ENCODE measurements around the gene CYFIP1.

CYFIP1 gene

GRCh38 chr15:22933641-22934061 is 46.5 kb downstream of the CYFIP1 start:
- no peaks in the 10 kb centered on the region for H3F3A ChIP-seq (ENCODE audit: control insufficient read depth, insufficient read depth)
- no peak overlapping the region for H3K4me2 ChIP-seq (ENCODE audit: low read length)
- no peak overlapping the region for H3K4me3 ChIP-seq (ENCODE audit: low read length)
- H3K4me1 ChIP-seq (ENCODE audit: control insufficient read depth, low read length) = peaks cover 9% of the 10 kb centered on the region
- no peaks in the 10 kb centered on the region for H3K27me3 ChIP-seq (ENCODE audit: control insufficient read depth, low read length)
- TF ChIP-seq CTCF (IDR thresholded peaks at IDR 0.05; ENCODE audit: low read depth, low read length, poor library complexity, severe bottlenecking) (no peak), EZH2phosphoT487 (IDR thresholded peaks at IDR 0.05; ENCODE audit: borderline replicate concordance, low read length) (no peak)
- H3K27ac ChIP-seq (ENCODE audit: low read depth, low read length) = no peak overlapping the region
- H3K79me2 ChIP-seq (ENCODE audit: control insufficient read depth, low read length) = no peaks in the 10 kb centered on the region
- H3K9me2 ChIP-seq (replicated peaks; ENCODE audit: control insufficient read depth, low read length) = no peaks in the 10 kb centered on the region
- H3K9me3 ChIP-seq (ENCODE audit: control insufficient read depth, insufficient read depth, low read length) = no peaks in the 10 kb centered on the region
- H3K36me3 ChIP-seq (ENCODE audit: control insufficient read depth, low read length) = no peaks in the 10 kb centered on the region
- no peaks in the 10 kb centered on the region for H4K20me1 ChIP-seq (ENCODE audit: control insufficient read depth, insufficient read depth, low read depth, low read length)

GRCh38 chr15:22931784-22932536 is 48.2 kb downstream of the CYFIP1 start:
- Histone ChIP-seq H3K4me2 (ENCODE audit: low read length) (no peak overlapping the region), H3K4me3 (ENCODE audit: low read length) (no peak overlapping the region), H3K4me1 (ENCODE audit: control insufficient read depth, low read length) (peaks cover 9% of the 10 kb centered on the region), H3K36me3 (ENCODE audit: control insufficient read depth, low read length) (no peaks in the 10 kb centered on the region), H3K9me3 (ENCODE audit: control insufficient read depth, insufficient read depth, low read length) (no peaks in the 10 kb centered on the region), H4K20me1 (ENCODE audit: control insufficient read depth, insufficient read depth, low read depth, low read length) (no peaks in the 10 kb centered on the region), H3K27ac (ENCODE audit: low read depth, low read length) (no peak overlapping the region), H3K79me2 (ENCODE audit: control insufficient read depth, low read length) (no peaks in the 10 kb centered on the region), H3K27me3 (ENCODE audit: control insufficient read depth, low read length) (no peaks in the 10 kb centered on the region), H3F3A (ENCODE audit: control insufficient read depth, insufficient read depth) (no peaks in the 10 kb centered on the region), H3K9me2 (replicated peaks; ENCODE audit: control insufficient read depth, low read length) (no peaks in the 10 kb centered on the region)
- TF ChIP-seq CTCF (IDR thresholded peaks at IDR 0.05; ENCODE audit: low read depth, low read length, poor library complexity, severe bottlenecking) = no peak
- no peak for TF ChIP-seq EZH2phosphoT487 (IDR thresholded peaks at IDR 0.05; ENCODE audit: borderline replicate concordance, low read length)

- Histone ChIP-seq H3K36me3 (ENCODE audit: control insufficient read depth, low read length) (no peaks in the 10 kb centered on the region), H4K20me1 (ENCODE audit: control insufficient read depth, insufficient read depth, low read depth, low read length) (no peaks in the 10 kb centered on the region)
- TF ChIP-seq CTCF (IDR thresholded peaks at IDR 0.05; ENCODE audit: low read depth, low read length, poor library complexity, severe bottlenecking) (no peak), EZH2phosphoT487 (IDR thresholded peaks at IDR 0.05; ENCODE audit: borderline replicate concordance, low read length) (no peak)
These were observed 49.2 kb downstream of the CYFIP1 start for GRCh38 chr15:22930782-22931484.

More at GRCh38 chr15:22930782-22931484, 49.2 kb downstream of the CYFIP1 start:
- H3K27ac ChIP-seq (ENCODE audit: low read depth, low read length) = no peak overlapping the region
- H3K4me3 ChIP-seq (ENCODE audit: low read length) = no peak overlapping the region
- no peaks in the 10 kb centered on the region for H3K9me3 ChIP-seq (ENCODE audit: control insufficient read depth, insufficient read depth, low read length)
- H3F3A ChIP-seq (ENCODE audit: control insufficient read depth, insufficient read depth) = no peaks in the 10 kb centered on the region
- H3K79me2 ChIP-seq (ENCODE audit: control insufficient read depth, low read length) = no peaks in the 10 kb centered on the region
- H3K4me1 ChIP-seq (ENCODE audit: control insufficient read depth, low read length) = peaks cover 4% of the 10 kb centered on the region; the same call in 1 of the 2 replicates
- H3K4me2 ChIP-seq (ENCODE audit: low read length) = no peak overlapping the region
- no peaks in the 10 kb centered on the region for H3K27me3 ChIP-seq (ENCODE audit: control insufficient read depth, low read length)
- no peaks in the 10 kb centered on the region for H3K9me2 ChIP-seq (replicated peaks; ENCODE audit: control insufficient read depth, low read length)

Data from DOHH2 (cell line).